A673 (cell line): ENCODE data around the gene PPFIBP1. TPM values are rescaled to one million over a fixed set of nuclear protein-coding genes. Genes with fewer than 3 reads are reported as not detected.

Experiments used
- BruUV-seq: library from RNA; stranded (reverse); fragments of 400-500 nt; replicated peaks from 2 replicates; lab custom pipeline; 2021; lab: Mats Ljungman, UMichigan
- CTCF ChIA-PET: fragments of 300-600 bp; sonication (Branson Sonifier 250); formaldehyde crosslinking; loops from one replicate; lab custom pipeline; 2022; ENCODE audit warnings: antibody characterized with exemption; lab: Charles Lee
- POLR2A ChIA-PET: fragments of 300-600 bp; sonication (Branson Sonifier 250); formaldehyde crosslinking; loops from one replicate; lab custom pipeline; 2022; ENCODE audit warnings: antibody characterized with exemption; ENCODE audit not compliant: low non-redundant PET; lab: Charles Lee
- DNase-seq: peaks from one replicate; pipeline ENCODE4 v3.0.0-alpha.2; 2015; ENCODE audit warnings: low spot score
- H3K27ac ChIP-seq: fragments of 200-600 bp; sonication (generic); 2 replicates; pipeline ENCODE4 v1.5.1; 2016; ENCODE audit warnings: mixed run types, low read depth, mild to moderate bottlenecking, mixed read lengths, antibody characterized with exemption, low read length; ENCODE audit not compliant: poor library complexity, severe bottlenecking
- H3K27me3 ChIP-seq: fragments of 200-600 bp; sonication (generic); replicated peaks from 2 replicates; pipeline ENCODE4 v1.6.1; 2017; ENCODE audit warnings: mixed run types, low read depth, mild to moderate bottlenecking, mixed read lengths, antibody characterized with exemption, low read length; ENCODE audit not compliant: insufficient read depth, poor library complexity
- H3K36me3 ChIP-seq: fragments of 200-600 bp; sonication (generic); 2 replicates; pipeline ENCODE4 v1.6.1; 2016; ENCODE audit warnings: mixed run types, mild to moderate bottlenecking, mixed read lengths, antibody characterized with exemption, low read length; ENCODE audit not compliant: insufficient read depth, poor library complexity, severe bottlenecking
- H3K4me1 ChIP-seq: fragments of 200-600 bp; sonication (generic); 2 replicates; pipeline ENCODE4 v1.6.1; 2017; ENCODE audit warnings: mixed run types, mild to moderate bottlenecking, mixed read lengths, antibody characterized with exemption, low read length; ENCODE audit not compliant: insufficient read depth, poor library complexity, severe bottlenecking
- H3K4me3 ChIP-seq: fragments of 200-600 bp; sonication (generic); 2 replicates; pipeline ENCODE4 v1.5.1; 2016; ENCODE audit warnings: low read depth, mixed run types, mild to moderate bottlenecking, mixed read lengths, low read length; ENCODE audit not compliant: poor library complexity, severe bottlenecking
- H3K9me3 ChIP-seq: fragments of 200-600 bp; sonication (generic); 2 replicates; pipeline ENCODE4 v1.6.1; 2016; ENCODE audit warnings: mixed run types, low read depth, mild to moderate bottlenecking, mixed read lengths, antibody characterized with exemption, low read length; ENCODE audit not compliant: poor library complexity, severe bottlenecking
- EZH2 ChIP-seq: fragments of 200-600 bp; sonication (generic); IDR thresholded peaks from 2 replicates; pipeline ENCODE4 v1.6.1; 2017; ENCODE audit warnings: borderline replicate concordance, low read depth, mild to moderate bottlenecking, mixed read lengths, antibody characterized with exemption, low read length; ENCODE audit not compliant: poor library complexity, severe bottlenecking
- intact Hi-C: fragments of 100-400 bp; cut with micrococcal nuclease; formaldehyde crosslinking; loops from one replicate; pipeline ENCODE4 v1.10.0; 2022; ENCODE audit not compliant: unreplicated experiment
- total RNA-seq: library from RNA; stranded (reverse); gene quantifications from 2 replicates; pipeline ENCODE4 v1.2.3, GENCODE V29; 2021
- TF ChIP-seq, protein P1 (sequence below): fragments of 300-800, 200-600 bp; sonication (generic); conservative IDR thresholded peaks from 2 replicates; pipeline ENCODE4 v1.5.1; 2017; ENCODE audit warnings: low read depth, mild to moderate bottlenecking, antibody characterized with exemption, low read length, moderate library complexity, mixed read lengths

Gene PPFIBP1
- total RNA-seq, 1 experiment from 2014 or later: 41.2 TPM

GRCh38 chr12:27576667-27577347 is 52.8 kb downstream of the PPFIBP1 start:
- Histone ChIP-seq H3K4me3 (no peak overlapping the region), H3K27me3 (no peaks in the 10 kb centered on the region), H3K36me3 (no peaks in the 10 kb centered on the region), H3K4me1 (peaks cover 5% of the 10 kb centered on the region), H3K9me3 (no peaks in the 10 kb centered on the region), H3K27ac (no peak overlapping the region)
- intact Hi-C loops: no loop called here
- TF ChIP-seq, protein P1, sequence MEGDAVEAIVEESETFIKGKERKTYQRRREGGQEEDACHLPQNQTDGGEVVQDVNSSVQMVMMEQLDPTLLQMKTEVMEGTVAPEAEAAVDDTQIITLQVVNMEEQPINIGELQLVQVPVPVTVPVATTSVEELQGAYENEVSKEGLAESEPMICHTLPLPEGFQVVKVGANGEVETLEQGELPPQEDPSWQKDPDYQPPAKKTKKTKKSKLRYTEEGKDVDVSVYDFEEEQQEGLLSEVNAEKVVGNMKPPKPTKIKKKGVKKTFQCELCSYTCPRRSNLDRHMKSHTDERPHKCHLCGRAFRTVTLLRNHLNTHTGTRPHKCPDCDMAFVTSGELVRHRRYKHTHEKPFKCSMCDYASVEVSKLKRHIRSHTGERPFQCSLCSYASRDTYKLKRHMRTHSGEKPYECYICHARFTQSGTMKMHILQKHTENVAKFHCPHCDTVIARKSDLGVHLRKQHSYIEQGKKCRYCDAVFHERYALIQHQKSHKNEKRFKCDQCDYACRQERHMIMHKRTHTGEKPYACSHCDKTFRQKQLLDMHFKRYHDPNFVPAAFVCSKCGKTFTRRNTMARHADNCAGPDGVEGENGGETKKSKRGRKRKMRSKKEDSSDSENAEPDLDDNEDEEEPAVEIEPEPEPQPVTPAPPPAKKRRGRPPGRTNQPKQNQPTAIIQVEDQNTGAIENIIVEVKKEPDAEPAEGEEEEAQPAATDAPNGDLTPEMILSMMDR: no peak
- TF ChIP-seq EZH2: no peak
- ChIA-PET CTCF (no interaction called here), POLR2A (interaction anchor here (0.6 kb wide), 1 partner anchor 797 kb away, joined by 3 read pairs; no protein-coding TSS in a partner anchor)
- DNase-seq: no peak
- no TSS peak for BruUV-seq

- no TSS peak for BruUV-seq
- H3K9me3 ChIP-seq: no peaks in the 10 kb centered on the region
- intact Hi-C loops: no loop called here
- no peaks in the 10 kb centered on the region for H3K27me3 ChIP-seq
- ChIA-PET CTCF (no interaction called here), POLR2A (no interaction called here)
- H3K27ac ChIP-seq: no peak overlapping the region
- TF ChIP-seq, protein P1: no peak
- TF ChIP-seq EZH2: no peak
- H3K4me1 ChIP-seq: peaks cover 5% of the 10 kb centered on the region
- H3K4me3 ChIP-seq: no peak overlapping the region
- no peak for DNase-seq
- no peaks in the 10 kb centered on the region for H3K36me3 ChIP-seq
Observed at GRCh38 chr12:27577688-27578087, 53.7 kb downstream of the PPFIBP1 start.

DNA sequence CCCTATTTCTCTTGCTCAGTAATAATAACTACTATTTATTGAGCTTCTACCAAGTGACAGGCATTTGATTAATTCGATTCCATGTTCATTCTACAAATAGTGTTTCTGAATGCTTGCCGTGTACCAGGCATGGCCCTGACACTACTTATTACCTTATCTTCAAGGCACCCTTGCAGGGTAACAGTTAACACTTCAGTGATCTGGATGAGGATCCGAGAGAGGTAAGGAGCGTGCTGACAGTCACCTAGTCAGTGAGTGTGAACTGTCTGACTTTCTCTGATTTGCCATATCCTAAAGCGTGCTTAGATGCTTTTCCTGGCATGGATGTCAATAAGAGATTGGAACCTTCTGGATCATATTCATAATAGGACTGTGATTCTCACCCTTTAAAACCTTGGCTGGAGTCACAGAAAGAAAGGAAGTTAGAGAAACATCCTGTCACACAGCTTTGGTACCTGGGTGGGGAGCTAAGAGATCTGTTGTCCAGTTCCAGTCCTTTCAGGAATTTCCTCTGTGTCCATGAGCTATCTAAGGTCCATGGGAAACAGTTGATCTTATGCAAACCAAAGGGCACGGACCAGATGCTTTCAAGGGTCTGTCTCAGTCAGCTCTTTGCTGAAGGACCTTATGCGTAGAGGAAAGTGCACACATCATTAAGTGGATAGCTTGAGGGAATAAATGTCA is 54.8 kb downstream of the PPFIBP1 start:
- no peaks in the 10 kb centered on the region for H3K36me3 ChIP-seq
- no peaks in the 10 kb centered on the region for H3K27me3 ChIP-seq
- ChIA-PET POLR2A (no interaction called here), CTCF (no interaction called here)
- DNase-seq: no peak
- no peak overlapping the region for H3K4me3 ChIP-seq
- peaks cover 5% of the 10 kb centered on the region for H3K4me1 ChIP-seq
- intact Hi-C loops: no loop called here
- TF ChIP-seq EZH2: no peak
- TF ChIP-seq, protein P1: no peak
- no peak overlapping the region for H3K27ac ChIP-seq
- no peaks in the 10 kb centered on the region for H3K9me3 ChIP-seq
- BruUV-seq: no TSS peak
